Activated T-cell treated with anti-CD3 and anti-CD28 coated beads, Interleukin-2, amount 50 U/mL, for 24 hours (primary cell): ENCODE data around the gene ADCYAP1R1.

Experiments
- DNase-seq: peaks from one replicate; pipeline ENCODE4 v3.0.0-alpha.2; 2020
- H3K27ac Mint-ChIP-seq: 2 replicates; pipeline ENCODE4 v1.8.0; 2020; ENCODE audit warnings: mild to moderate bottlenecking, mixed read lengths
- H3K27me3 Mint-ChIP-seq: 2 replicates; pipeline ENCODE4 v1.8.0; 2020; ENCODE audit warnings: mixed read lengths
- H3K36me3 Mint-ChIP-seq: 2 replicates; pipeline ENCODE4 v1.8.0; 2020; ENCODE audit warnings: low read depth, mixed read lengths
- H3K4me1 Mint-ChIP-seq: 2 replicates; pipeline ENCODE4 v1.8.0; 2020; ENCODE audit warnings: low read depth, mixed read lengths
- H3K4me3 Mint-ChIP-seq: 2 replicates; pipeline ENCODE4 v1.8.0; 2020; ENCODE audit warnings: mild to moderate bottlenecking, moderate library complexity, mixed read lengths
- H3K9me3 Mint-ChIP-seq: 2 replicates; pipeline ENCODE4 v1.8.0; 2020; ENCODE audit warnings: mixed read lengths

ADCYAP1R1 gene

DNA sequence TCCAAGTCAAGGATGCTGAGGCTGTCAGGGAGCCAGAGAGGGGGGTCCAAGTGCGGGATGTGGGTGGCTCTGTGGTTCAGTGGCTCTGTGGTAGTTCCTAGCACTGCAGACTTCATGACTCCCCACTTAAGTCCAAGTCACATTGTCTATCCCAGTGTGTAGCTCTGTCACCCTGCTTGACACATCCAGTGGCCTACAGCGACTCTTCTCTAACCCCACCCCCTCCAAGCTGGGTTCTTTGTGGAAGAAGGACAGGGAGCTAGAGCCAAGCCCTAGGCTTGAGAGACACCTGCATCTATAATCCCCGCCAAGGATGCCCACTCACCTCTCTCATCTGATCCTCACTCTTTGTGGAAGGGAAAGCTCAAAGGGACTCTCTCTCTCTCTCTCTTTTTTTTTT lies 57.6 kb downstream of the ADCYAP1R1 start:
- Mint-ChIP-seq H3K27me3 (peaks cover 6% of the 10 kb centered on the region), H3K9me3 (no peaks in the 10 kb centered on the region), H3K27ac (no peak overlapping the region), H3K4me3 (no peak overlapping the region), H3K4me1 (no peaks in the 10 kb centered on the region), H3K36me3 (no peaks in the 10 kb centered on the region)
- DNase-seq: no peak

DNA sequence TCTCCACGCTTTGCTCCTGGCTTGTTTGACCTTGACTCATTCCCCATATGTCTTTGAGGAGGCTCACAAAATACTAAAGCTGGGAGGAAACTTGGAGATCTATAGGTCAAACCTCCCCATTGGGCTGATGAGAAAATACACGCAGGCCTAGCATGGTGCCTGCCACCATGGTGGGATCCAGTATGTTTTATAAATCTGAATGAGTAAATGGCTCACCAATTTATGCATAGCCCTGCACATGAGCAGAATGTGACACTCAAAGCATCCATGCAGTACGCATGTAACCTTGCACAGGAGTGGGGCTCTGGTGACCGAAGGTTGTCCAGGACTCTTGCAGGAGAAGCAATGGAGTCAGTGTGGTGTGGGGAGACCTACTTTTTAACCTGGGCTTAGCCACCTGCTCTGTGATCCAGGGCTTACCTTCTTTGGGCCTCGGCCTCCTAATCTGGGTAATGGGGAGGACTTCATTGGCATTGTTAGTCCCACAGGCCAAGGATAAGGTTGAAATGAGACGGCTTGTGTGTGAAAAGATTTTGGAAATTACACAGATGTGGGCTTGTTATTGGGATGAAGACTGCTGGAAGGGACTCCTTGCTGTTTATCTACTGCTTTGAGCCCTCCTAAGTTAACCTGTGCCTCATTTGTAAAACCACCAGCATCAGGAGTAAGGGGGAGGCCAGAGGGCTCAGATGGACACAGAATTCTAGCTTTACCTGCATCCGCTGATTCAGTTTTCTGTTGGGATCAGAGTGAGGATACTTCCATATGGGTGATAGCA lies 58.4 kb downstream of the ADCYAP1R1 start:
- Mint-ChIP-seq H3K9me3 (no peaks in the 10 kb centered on the region), H3K4me1 (no peaks in the 10 kb centered on the region), H3K36me3 (no peaks in the 10 kb centered on the region), H3K4me3 (no peak overlapping the region), H3K27ac (no peak overlapping the region), H3K27me3 (peaks cover 6% of the 10 kb centered on the region)
- DNase-seq: no peak

DNA sequence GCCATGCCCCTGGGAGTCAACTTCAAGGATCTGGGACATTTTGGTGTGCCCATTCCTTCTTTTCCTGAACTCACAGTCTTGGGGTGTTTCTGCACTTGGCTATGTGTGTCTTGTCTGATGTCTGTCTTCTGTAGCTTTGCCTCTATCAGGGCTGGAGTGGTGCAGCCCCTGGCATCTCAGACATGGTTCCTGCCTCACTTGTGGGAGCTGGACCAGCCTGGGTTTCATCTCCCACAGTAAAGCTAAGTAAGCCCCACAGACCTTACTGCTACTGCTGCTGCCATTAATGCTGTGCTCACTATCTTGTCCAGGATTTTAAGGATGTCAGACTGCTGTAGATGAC lies 59.0 kb downstream of the ADCYAP1R1 start:
- H3K27ac Mint-ChIP-seq: no peak overlapping the region
- H3K4me3 Mint-ChIP-seq: no peak overlapping the region
- H3K4me1 Mint-ChIP-seq: no peaks in the 10 kb centered on the region
- no peaks in the 10 kb centered on the region for H3K36me3 Mint-ChIP-seq
- H3K9me3 Mint-ChIP-seq: no peaks in the 10 kb centered on the region
- DNase-seq: no peak
- peaks cover 8% of the 10 kb centered on the region for H3K27me3 Mint-ChIP-seq

DNA sequence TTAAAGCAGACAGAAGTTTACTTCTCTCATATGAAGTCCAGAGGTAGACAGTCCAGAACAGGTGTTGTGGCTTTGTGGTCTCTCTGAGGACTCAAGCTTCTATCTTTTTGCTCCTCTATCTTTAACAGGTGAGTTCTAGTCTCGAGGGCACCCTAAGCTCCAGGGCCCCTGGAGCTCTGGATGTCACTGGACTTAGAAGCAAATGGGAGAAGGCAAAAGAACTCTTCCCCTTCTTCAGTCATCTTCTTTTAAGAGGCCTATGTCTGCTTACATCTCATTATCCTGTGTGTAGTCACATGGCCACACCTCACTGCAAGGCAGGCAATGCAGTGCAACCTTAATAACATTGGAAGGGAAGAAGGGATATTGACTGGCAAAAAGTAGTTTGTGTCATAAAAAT lies 61.6 kb downstream of the ADCYAP1R1 start:
- no peak overlapping the region for H3K4me3 Mint-ChIP-seq
- no peaks in the 10 kb centered on the region for H3K36me3 Mint-ChIP-seq
- H3K27ac Mint-ChIP-seq: no peak overlapping the region
- peaks cover 10% of the 10 kb centered on the region for H3K27me3 Mint-ChIP-seq
- no peaks in the 10 kb centered on the region for H3K9me3 Mint-ChIP-seq
- DNase-seq: no peak
- no peaks in the 10 kb centered on the region for H3K4me1 Mint-ChIP-seq

DNA sequence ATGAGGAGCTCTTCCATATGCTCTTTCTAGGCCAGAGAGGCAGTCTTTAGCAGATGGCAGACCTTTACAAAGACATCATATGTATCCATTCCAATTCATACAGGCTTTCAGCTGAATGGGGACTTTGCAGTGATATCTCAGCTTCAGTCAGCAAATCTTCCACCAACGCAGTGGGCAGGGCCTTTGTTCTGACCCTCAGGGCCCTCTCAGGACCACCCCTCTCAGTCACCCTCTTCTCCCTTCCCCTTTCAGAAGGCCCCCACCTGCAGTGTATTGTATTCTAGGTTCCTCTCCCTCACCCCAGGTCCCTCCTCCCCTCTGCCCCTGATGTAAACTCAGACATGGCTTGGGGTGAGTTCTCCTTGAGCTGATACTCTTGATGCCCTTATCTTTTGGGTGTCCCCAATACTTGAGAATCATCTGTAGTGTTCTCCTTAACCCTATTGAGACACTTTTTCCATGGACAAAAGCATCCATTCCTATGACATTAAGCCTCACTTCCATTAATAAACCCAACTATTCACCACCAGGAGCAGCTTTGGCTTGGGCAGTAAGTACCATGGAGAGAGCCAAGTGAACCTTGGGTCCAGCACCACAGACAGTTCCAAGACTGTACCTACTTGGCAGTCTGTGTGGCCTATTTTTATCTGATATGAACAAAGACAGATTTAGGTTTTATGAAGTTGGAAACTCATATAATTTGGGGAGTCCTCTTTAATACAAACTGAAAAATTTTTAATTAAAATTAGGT lies 62.7 kb downstream of the ADCYAP1R1 start:
- Mint-ChIP-seq H3K4me3 (no peak overlapping the region), H3K9me3 (no peaks in the 10 kb centered on the region), H3K4me1 (no peaks in the 10 kb centered on the region), H3K27me3 (peaks cover 13% of the 10 kb centered on the region), H3K36me3 (no peaks in the 10 kb centered on the region), H3K27ac (no peak overlapping the region)
- DNase-seq: no peak

DNA sequence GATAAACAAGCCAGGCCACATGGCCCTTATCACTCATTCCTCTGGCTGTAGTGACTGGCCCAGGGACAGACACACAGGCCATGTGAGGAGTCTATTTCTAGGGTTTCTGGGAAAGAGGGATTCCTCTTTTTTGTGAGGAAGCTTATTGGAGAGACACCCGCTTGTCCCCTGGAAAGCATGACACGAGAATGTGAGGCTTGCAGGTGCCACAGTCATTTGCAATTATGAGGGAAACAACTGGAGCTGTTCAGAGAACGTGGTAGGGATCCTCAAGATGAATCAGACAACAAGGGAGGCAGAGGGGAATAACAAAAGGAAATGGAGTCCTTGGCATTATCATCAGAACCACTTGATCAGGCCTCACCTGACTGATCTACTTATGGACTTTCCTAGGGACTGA lies 64.5 kb downstream of the ADCYAP1R1 start:
- Mint-ChIP-seq H3K27me3 (peaks cover 13% of the 10 kb centered on the region), H3K9me3 (no peaks in the 10 kb centered on the region), H3K4me1 (no peaks in the 10 kb centered on the region), H3K36me3 (no peaks in the 10 kb centered on the region), H3K4me3 (no peak overlapping the region), H3K27ac (no peak overlapping the region)
- no peak for DNase-seq

DNA sequence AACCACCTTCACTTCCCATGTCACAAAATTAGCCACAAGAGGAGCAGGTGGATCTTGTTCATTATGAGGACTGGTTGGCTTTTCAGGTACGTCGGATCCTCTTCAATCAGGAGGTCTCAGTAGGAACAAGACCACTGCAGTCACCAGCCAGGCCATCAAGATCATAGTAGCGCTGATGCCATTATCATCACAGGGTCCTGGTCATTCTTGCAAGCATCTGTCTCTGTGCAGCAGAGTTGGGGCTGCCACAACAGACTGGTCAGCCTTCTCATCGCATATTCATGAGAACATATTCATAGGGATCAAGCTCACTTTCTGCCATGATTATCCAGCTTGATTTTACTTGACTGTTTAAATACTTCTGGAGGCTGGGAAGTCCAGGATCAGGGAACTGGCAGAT lies 67.1 kb downstream of the ADCYAP1R1 start:
- no peaks in the 10 kb centered on the region for H3K36me3 Mint-ChIP-seq
- peaks cover 22% of the 10 kb centered on the region for H3K27me3 Mint-ChIP-seq

DNA sequence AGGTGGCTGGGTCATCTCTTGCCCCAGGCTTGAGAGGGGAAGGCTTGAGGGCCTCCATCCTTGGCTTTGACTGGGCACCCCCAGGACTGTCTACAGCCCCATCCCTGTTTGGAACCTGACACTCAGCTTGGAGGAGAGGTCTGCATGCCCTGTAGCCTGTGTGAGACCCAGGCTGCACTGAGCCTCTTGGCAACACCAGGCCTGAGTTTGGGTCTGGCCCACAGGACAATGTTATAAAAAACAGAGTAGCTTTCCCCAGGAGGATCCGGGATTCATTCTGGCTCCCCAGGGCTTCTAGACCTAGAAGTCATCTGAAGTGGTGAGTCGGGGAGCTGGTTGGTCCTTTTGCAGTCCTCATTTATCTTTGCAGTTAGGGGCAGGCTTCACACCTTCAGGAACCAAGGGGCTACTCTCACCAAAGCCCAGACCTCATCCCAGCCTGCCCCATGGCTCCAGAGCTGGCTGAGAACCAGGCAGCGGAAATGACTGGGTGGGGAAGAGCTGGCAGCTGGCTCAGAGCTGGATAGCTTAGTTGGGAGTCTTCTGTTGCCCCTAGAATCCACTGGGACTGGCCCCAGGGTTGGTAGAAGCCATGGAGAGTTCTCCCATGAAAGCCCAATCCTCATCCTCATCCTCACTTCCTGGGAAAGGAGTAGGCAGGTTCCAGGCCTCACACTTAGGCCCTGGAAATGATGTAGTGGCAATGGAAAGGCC lies 68.8 kb downstream of the ADCYAP1R1 start:
- Mint-ChIP-seq H3K27me3 (peaks cover 22% of the 10 kb centered on the region), H3K4me1 (no peaks in the 10 kb centered on the region), H3K4me3 (no peak overlapping the region), H3K36me3 (no peaks in the 10 kb centered on the region), H3K9me3 (no peaks in the 10 kb centered on the region), H3K27ac (no peak overlapping the region)
- DNase-seq: no peak

More for the DNA sequence above, 67.1 kb downstream of the ADCYAP1R1 start:
- Mint-ChIP-seq H3K4me1 (no peaks in the 10 kb centered on the region), H3K27ac (no peak overlapping the region), H3K4me3 (no peak overlapping the region), H3K9me3 (no peaks in the 10 kb centered on the region)
- DNase-seq: no peak

DNA sequence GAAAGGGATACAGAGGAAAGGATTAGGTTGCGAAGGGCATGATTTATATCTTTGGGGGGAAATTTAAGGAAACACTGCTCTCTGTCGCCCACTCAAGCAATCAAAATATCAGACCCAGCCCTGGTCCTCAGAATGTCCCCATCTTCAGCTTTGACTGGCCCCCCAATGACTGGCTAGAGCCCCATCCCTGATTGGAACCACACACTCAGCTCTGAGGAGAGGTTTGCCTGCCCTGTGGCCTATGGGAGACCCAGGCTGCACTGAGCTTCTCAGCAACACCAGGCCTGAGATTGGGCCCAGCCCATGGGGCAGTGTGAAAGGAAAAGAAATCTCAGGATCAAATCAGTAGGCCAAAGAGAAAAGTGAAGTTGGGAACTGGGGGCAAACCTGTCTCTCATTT lies 69.5 kb downstream of the ADCYAP1R1 start:
- Mint-ChIP-seq H3K27me3 (peaks cover 22% of the 10 kb centered on the region), H3K9me3 (no peaks in the 10 kb centered on the region), H3K36me3 (no peaks in the 10 kb centered on the region), H3K4me3 (no peak overlapping the region), H3K4me1 (no peaks in the 10 kb centered on the region), H3K27ac (no peak overlapping the region)
- DNase-seq: no peak

DNA sequence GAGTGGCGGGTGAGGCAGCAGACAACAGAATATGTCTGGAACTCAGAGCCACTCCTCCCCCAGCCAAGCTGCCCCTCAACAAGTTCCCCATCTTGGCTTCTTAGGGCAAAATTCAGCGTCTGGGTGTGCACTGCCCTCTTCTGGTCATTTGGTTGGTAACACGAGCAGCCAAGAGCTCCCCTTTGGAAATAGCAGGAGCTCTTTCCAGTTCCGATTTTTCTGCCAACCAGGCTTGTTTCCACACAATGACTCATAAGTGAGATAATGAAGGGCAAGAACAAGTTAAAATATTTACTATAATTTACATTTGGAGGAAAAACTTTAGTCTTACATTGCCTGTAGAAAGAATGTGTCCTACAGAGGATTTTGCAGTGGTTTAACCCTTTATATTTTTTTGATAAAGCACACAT lies 70.5 kb downstream of the ADCYAP1R1 start:
- Mint-ChIP-seq H3K27me3 (peaks cover 20% of the 10 kb centered on the region), H3K36me3 (no peaks in the 10 kb centered on the region), H3K9me3 (no peaks in the 10 kb centered on the region), H3K27ac (no peak overlapping the region), H3K4me3 (no peak overlapping the region), H3K4me1 (no peaks in the 10 kb centered on the region)
- DNase-seq: peak; percentile 41

DNA sequence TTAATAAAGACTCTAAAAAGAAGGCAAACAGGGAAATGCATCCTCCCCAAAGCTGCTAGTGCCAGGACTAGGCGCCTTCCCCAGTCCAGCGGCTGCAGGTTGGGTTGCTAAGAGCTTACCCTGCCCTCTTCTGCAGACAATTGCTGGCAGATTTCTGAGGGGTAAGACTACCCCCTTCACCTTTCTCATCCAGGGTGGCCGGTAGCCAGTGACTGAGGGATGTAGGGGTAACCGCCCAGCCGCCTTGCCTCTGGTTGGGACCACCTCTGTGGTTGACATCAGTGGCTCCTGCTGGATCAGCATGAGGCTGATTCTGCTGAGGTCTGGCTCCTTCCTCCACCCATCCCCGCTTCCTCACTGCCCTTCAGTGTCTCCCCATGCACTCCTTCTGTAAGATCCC lies 71.2 kb downstream of the ADCYAP1R1 start:
- no peak overlapping the region for H3K27ac Mint-ChIP-seq
- H3K4me1 Mint-ChIP-seq: no peaks in the 10 kb centered on the region
- DNase-seq: no peak
- H3K27me3 Mint-ChIP-seq: peaks cover 20% of the 10 kb centered on the region
- no peaks in the 10 kb centered on the region for H3K9me3 Mint-ChIP-seq
- no peak overlapping the region for H3K4me3 Mint-ChIP-seq
- H3K36me3 Mint-ChIP-seq: no peaks in the 10 kb centered on the region

DNA sequence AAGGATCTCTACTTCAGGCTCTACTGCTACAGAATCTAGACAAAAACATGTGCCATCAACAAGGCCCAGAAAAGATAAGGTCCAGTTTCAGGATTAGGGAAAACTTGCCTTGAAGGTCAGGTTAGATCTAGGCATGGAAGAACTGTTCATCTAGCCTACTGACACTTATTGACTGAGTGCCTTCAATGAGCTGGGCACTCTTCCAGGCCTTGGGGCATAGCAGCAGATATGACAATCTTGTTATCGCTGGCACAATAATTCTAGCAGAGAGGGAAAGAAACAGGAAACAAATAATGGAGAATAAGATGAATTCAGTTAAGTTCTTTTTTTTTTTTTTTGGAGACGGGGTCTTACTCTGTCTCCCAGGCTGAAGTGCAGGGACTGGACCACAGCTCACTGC lies 71.6 kb downstream of the ADCYAP1R1 start:
- H3K27ac Mint-ChIP-seq: no peak overlapping the region
- no peaks in the 10 kb centered on the region for H3K9me3 Mint-ChIP-seq
- no peaks in the 10 kb centered on the region for H3K4me1 Mint-ChIP-seq
- peaks cover 20% of the 10 kb centered on the region for H3K27me3 Mint-ChIP-seq
- no peak overlapping the region for H3K4me3 Mint-ChIP-seq
- H3K36me3 Mint-ChIP-seq: no peaks in the 10 kb centered on the region
- DNase-seq: no peak

DNA sequence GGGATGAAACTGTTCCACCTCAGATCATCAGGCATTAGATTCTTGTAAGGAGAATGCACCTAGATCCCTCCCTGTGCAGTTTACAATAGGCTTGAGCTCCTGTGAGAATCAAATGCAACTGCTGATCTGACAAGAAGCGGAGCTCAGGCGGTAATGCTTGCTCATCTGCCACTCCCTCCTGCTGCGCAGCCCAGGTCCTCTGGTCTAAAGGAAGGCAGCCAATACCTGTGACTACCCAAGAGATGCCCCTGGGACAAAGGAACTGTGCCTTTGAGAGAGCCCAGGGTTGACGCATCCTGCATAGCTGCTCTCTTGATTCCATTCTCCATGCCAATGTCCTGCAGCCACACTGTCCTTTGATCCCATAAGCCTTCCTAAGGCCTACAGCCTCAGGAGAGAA lies 73.1 kb downstream of the ADCYAP1R1 start:
- H3K4me1 Mint-ChIP-seq: no peaks in the 10 kb centered on the region
- no peak overlapping the region for H3K27ac Mint-ChIP-seq
- H3K4me3 Mint-ChIP-seq: no peak overlapping the region
- no peak for DNase-seq
- H3K27me3 Mint-ChIP-seq: peaks cover 20% of the 10 kb centered on the region
- no peaks in the 10 kb centered on the region for H3K9me3 Mint-ChIP-seq
- H3K36me3 Mint-ChIP-seq: no peaks in the 10 kb centered on the region

DNA sequence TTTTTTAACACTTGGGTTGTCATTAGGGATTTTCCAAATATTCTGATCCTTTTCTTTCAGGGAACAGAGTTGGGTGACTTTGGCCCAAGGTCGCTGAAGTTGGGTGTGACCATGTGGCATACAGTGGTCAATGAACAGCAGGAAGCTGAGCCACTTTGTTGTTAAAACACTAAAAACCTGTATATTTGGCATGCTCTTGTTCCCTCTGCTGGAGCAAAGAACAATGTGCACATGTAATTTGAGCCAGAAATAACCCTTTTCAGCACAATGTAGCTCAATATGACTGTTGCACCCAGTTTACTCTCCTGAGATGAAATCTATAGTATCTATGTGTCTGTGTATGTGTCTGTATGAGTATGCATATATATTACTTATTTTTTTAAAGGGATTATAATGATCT lies 74.9 kb downstream of the ADCYAP1R1 start:
- DNase-seq: no peak
- no peak overlapping the region for H3K4me3 Mint-ChIP-seq
- no peaks in the 10 kb centered on the region for H3K36me3 Mint-ChIP-seq
- H3K27ac Mint-ChIP-seq: no peak overlapping the region
- H3K27me3 Mint-ChIP-seq: peaks cover 19% of the 10 kb centered on the region
- no peaks in the 10 kb centered on the region for H3K9me3 Mint-ChIP-seq
- no peaks in the 10 kb centered on the region for H3K4me1 Mint-ChIP-seq

DNA sequence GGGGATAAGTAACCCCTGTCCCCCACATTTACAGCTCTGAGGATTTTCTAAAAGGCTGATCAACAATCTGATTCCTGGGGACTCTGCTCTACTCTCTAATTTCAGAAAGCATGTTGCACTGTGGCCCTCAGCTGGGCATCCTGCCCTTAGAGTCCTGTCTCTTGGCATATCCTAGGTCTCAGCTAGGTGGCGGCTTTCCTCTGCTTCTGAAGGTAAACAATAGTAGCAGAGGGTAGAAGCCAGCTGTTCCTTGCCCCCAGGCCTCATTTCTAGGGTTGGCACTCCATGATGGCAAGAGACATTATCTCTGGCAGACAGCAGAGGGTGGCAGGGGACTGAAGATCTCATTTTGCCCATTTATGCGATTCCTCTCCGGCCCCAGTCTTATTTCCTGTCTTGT lies 77.0 kb downstream of the ADCYAP1R1 start:
- DNase-seq: no peak
- no peaks in the 10 kb centered on the region for H3K36me3 Mint-ChIP-seq
- peaks cover 11% of the 10 kb centered on the region for H3K27me3 Mint-ChIP-seq
- no peaks in the 10 kb centered on the region for H3K4me1 Mint-ChIP-seq
- no peak overlapping the region for H3K4me3 Mint-ChIP-seq
- no peaks in the 10 kb centered on the region for H3K9me3 Mint-ChIP-seq
- no peak overlapping the region for H3K27ac Mint-ChIP-seq
